HG03280 (cell line): ENCODE data around the gene ZNF236.
"Not testable (repeated sequence)": the region's sequence is repeated elsewhere in the genome, so short reads cannot be mapped to it uniquely, and the experiment has no call there.

Experiments used
- ATAC-seq: cut with Tn5 transposase; IDR thresholded peaks from one replicate; pipeline ENCODE4 v1.9.1; 2021; ENCODE audit warnings: mild to moderate bottlenecking, moderate library complexity; ENCODE audit not compliant: unreplicated experiment

ZNF236 gene

GRCh38 chr18:76984193-76985155 lies 162.1 kb downstream of the ZNF236 start:
- ATAC-seq: no peak

- no peak for ATAC-seq
Observed at GRCh38 chr18:76985156-76985950, 163.0 kb downstream of the ZNF236 start.

GRCh38 chr18:76985951-76986236 lies 163.5 kb downstream of the ZNF236 start:
- no peak for ATAC-seq

- no peak for ATAC-seq
Observed at GRCh38 chr18:76986406-76986805, 164.0 kb downstream of the ZNF236 start.

GRCh38 chr18:76988031-76988826 lies 165.9 kb downstream of the ZNF236 start:
- no peak for ATAC-seq

- ATAC-seq: no peak
Observed at GRCh38 chr18:76988827-76989646, 166.7 kb downstream of the ZNF236 start.

- no peak for ATAC-seq
Observed at GRCh38 chr18:76989647-76990190, 167.4 kb downstream of the ZNF236 start.

- ATAC-seq: not testable (repeated sequence)
Observed at GRCh38 chr18:76990343-76991020, 168.1 kb downstream of the ZNF236 start.

- ATAC-seq: no peak
Observed at GRCh38 chr18:76991021-76991688, 168.8 kb downstream of the ZNF236 start.

- ATAC-seq: no peak
Observed at GRCh38 chr18:76992226-76993084, 170.1 kb downstream of the ZNF236 start.

- ATAC-seq: no peak
Observed at GRCh38 chr18:76993085-76993382, 170.7 kb downstream of the ZNF236 start.

- ATAC-seq: no peak
Observed at GRCh38 chr18:76993573-76993972, 171.2 kb downstream of the ZNF236 start.

- ATAC-seq: no peak
Observed at GRCh38 chr18:76994086-76994654, 171.8 kb downstream of the ZNF236 start.

- no peak for ATAC-seq
Observed at GRCh38 chr18:76995896-76996295, 173.5 kb downstream of the ZNF236 start.

- ATAC-seq: no peak
Observed at GRCh38 chr18:76996429-76996828, 174.1 kb downstream of the ZNF236 start.

- ATAC-seq: no peak
Observed at GRCh38 chr18:76997951-76998808, 175.8 kb downstream of the ZNF236 start.

GRCh38 chr18:76999077-76999476 lies 176.7 kb downstream of the ZNF236 start:
- ATAC-seq: no peak
